K562 (cell line): ENCODE measurements around the gene PTH1R. TPM values are rescaled to one million over a fixed set of nuclear protein-coding genes. Genes with fewer than 3 reads are reported as not detected.

ENCODE experiments used
- ATAC-seq: fragments of 200-7000 bp; cut with Tn5 transposase; 3 replicates; pipeline ENCODE4 v1.9.1; 2020; ENCODE audit warnings: moderate library complexity
- BruUV-seq: library from RNA; stranded (reverse); fragments of 400-500 nt; replicated peaks from 2 replicates; lab custom pipeline; 2021; lab: Mats Ljungman, UMichigan
- CTCF ChIA-PET: fragments of 300-600 bp; formaldehyde crosslinking; extraction: SDS; loops from one replicate; lab custom pipeline; 2021; ENCODE audit warnings: low intra/inter-chr PET ratio; lab: Yijun Ruan, JAX
- POLR2A ChIA-PET: fragments of 300-600, 350-650 bp; sonication (Branson Sonifier 250); formaldehyde crosslinking; extraction: SDS; loops from one replicate; lab custom pipeline; 2021; ENCODE audit warnings: antibody characterized with exemption, inconsistent platforms; lab: Yijun Ruan, JAX
- DNase-seq, 4 experiments: peaks; one replicate each; pipeline versions ENCODE4 v3.0.0 to v3.0.0-alpha.2; 2011 to 2018; ENCODE audit warnings: low spot score in 3 of 4, mixed read lengths in 3 of 4; ENCODE audit errors: extremely low read depth in 1 of 4
- FAIRE-seq: peaks from 2 replicates; lab custom pipeline; 2011; peaks lifted over from hg19 to GRCh38; lab: Jason Lieb, UNC
- H2AFZ ChIP-seq: 2 replicates; pipeline ENCODE4 v1.6.0; 2011; ENCODE audit warnings: low read depth, low read length, control low read depth, inconsistent platforms
- H3K27ac ChIP-seq: fragments of 200-600 bp; 3 replicates; pipeline ENCODE4 v1.8.0; 2011; ENCODE audit warnings: low read depth, mild to moderate bottlenecking, control low read depth, inconsistent platforms, low read length, moderate library complexity, mixed read lengths; ENCODE audit errors: extremely low read depth
- H3K27me3 ChIP-seq, 2 experiments: fragments of 300-600 bp in 1 of 2; 2 replicates in 1 of 2; 3 replicates in 1 of 2; pipeline versions ENCODE4 v1.6.0 to v1.8.0; 2011; ENCODE audit warnings: inconsistent platforms in 2 of 2, low read length in 2 of 2, mild to moderate bottlenecking in 1 of 2, mixed read lengths in 1 of 2, moderate library complexity in 1 of 2; ENCODE audit not compliant: control insufficient read depth in 2 of 2, insufficient read depth in 2 of 2
- H3K36me3 ChIP-seq: fragments of 300-600 bp; 3 replicates; pipeline ENCODE4 v1.8.0; 2011; ENCODE audit warnings: mild to moderate bottlenecking, low read length, inconsistent platforms; ENCODE audit not compliant: control insufficient read depth, insufficient read depth
- H3K4me1 ChIP-seq, 2 experiments: fragments of 200-600 bp in 1 of 2; replicated peaks in 1 of 2; 2 replicates in 1 of 2; 3 replicates in 1 of 2; pipeline versions ENCODE4 v1.5.1 to v1.8.0; 2011; ENCODE audit warnings: inconsistent platforms in 2 of 2, low read length in 2 of 2, mild to moderate bottlenecking in 1 of 2, mixed read lengths in 1 of 2, moderate library complexity in 1 of 2; ENCODE audit not compliant: control insufficient read depth in 2 of 2, insufficient read depth in 2 of 2
- H3K4me2 ChIP-seq: 2 replicates; pipeline ENCODE4 v1.6.1; 2011; ENCODE audit warnings: low read length, control low read depth, inconsistent platforms, mixed read lengths; ENCODE audit not compliant: insufficient read depth
- H3K4me3 ChIP-seq: fragments of 200-600 bp; sonication (generic), shearing (Covaris generic); 2 replicates; pipeline ENCODE4 v1.5.1; 2016; ENCODE audit warnings: control low read depth, inconsistent platforms
- H3K79me2 ChIP-seq: fragments of 200-600 bp; 3 replicates; pipeline ENCODE4 v1.8.0; 2011; ENCODE audit warnings: low read length, inconsistent platforms; ENCODE audit not compliant: control insufficient read depth, insufficient read depth
- H3K9ac ChIP-seq, 2 experiments: 2 replicates each; pipeline versions ENCODE4 v1.6.0 to v1.6.1; 2011; ENCODE audit warnings: low read depth in 2 of 2, low read length in 2 of 2, control low read depth in 1 of 2, inconsistent platforms in 1 of 2, mild to moderate bottlenecking in 1 of 2, mixed read lengths in 1 of 2; ENCODE audit not compliant: insufficient read depth in 1 of 2
- H3K9me1 ChIP-seq: one replicate; pipeline ENCODE4 v1.6.0; 2011; ENCODE audit warnings: inconsistent platforms, mild to moderate bottlenecking, low read length, moderate library complexity; ENCODE audit not compliant: control insufficient read depth, insufficient read depth
- H3K9me3 ChIP-seq: replicated peaks from 2 replicates; pipeline ENCODE4 v1.5.1; 2011; ENCODE audit warnings: low read depth, low read length, inconsistent platforms; ENCODE audit not compliant: control insufficient read depth, insufficient read depth
- H4K20me1 ChIP-seq: replicated peaks from 2 replicates; pipeline ENCODE4 v1.6.1; 2011; ENCODE audit warnings: low read length, inconsistent platforms, mixed read lengths; ENCODE audit not compliant: control insufficient read depth, insufficient read depth
- MGA ChIP-seq: fragments of 450-650 bp; IDR thresholded peaks from 2 replicates; pipeline ENCODE4 v1.6.1; 2016; ENCODE audit warnings: mild to moderate bottlenecking, moderate library complexity
- NFIC ChIP-seq: fragments of 450-650 bp; IDR thresholded peaks from 2 replicates; pipeline ENCODE4 v1.6.1; 2017; ENCODE audit warnings: mild to moderate bottlenecking, inconsistent platforms
- POU5F1 ChIP-seq: fragments of 150-350 bp; IDR thresholded peaks from 2 replicates; pipeline ENCODE4 v1.6.1; 2014; ENCODE audit warnings: borderline replicate concordance, low read length, low read depth, mild to moderate bottlenecking; ENCODE audit not compliant: partially characterized antibody
- RUNX1 ChIP-seq: sonication (generic); IDR thresholded peaks from 2 replicates; pipeline ENCODE4 v1.6.1; 2016; ENCODE audit warnings: antibody characterized with exemption, low read depth
- ZSCAN32 ChIP-seq: fragments of 450-650 bp; formaldehyde crosslinking; IDR thresholded peaks from 2 replicates; pipeline ENCODE4 v1.4.0; 2020; ENCODE audit warnings: mild to moderate bottlenecking, moderate library complexity
- WGBS: fragments of 100-300 bp; shearing (Covaris generic); methylation state at CpG from one replicate; pipeline ENCODE4 v1.1.6; 2016; ENCODE audit warnings: low coverage, mixed read lengths; ENCODE audit not compliant: insufficient coverage; ENCODE audit errors: missing lambda C conversion rate; 5-methylcytosine and 5-hydroxymethylcytosine counted together
- in situ Hi-C: fragments of 300-500 bp; cut with MboI; formaldehyde crosslinking; loops from 4 replicates; pipeline ENCODE4 v1.15.0; 2018; ENCODE audit warnings: inconsistent platforms, mixed read lengths
- intact Hi-C: fragments of 100-400 bp; cut with micrococcal nuclease; formaldehyde crosslinking; loops from 2 replicates; pipeline ENCODE4 v1.14.2; 2022
- polyA plus RNA-seq, 8 experiments: library from polyadenylated mRNA; depleted of rRNA in 4 of 8; stranded (reverse) in 5 of 8; unstranded in 3 of 8; fragments of >200 nt; fragmentation: Nextera tagmentation in 2 of 8; fragmentation: Illumina TruSeq in 1 of 8; extraction: Ambion mirVana in 2 of 8; extraction: Trizol in 1 of 8; gene quantifications; 2 replicates each; pipeline versions ENCODE4 v1.2.1 to v1.2.3, GENCODE V29; 2011 to 2014; ENCODE audit warnings: inconsistent platforms in 1 of 8, missing spikeins in 1 of 8
- total RNA-seq, 7 experiments: library from RNA; depleted of rRNA in 6 of 7; stranded (reverse); fragments of >200 nt in 6 of 7; fragmentation: Illumina TruSeq in 2 of 7; extraction: Trizol in 2 of 7; gene quantifications; 2 replicates each; pipeline versions ENCODE4 v1.2.1 to v1.2.3, GENCODE V29; 2011 to 2021; ENCODE audit warnings: low replicate concordance in 1 of 7

Gene PTH1R
- total and polyA plus RNA-seq, 9 of the 15 experiments (the other 6 are each of a cell fraction or from before 2014, with no cell fraction given), result not detected

DNA sequence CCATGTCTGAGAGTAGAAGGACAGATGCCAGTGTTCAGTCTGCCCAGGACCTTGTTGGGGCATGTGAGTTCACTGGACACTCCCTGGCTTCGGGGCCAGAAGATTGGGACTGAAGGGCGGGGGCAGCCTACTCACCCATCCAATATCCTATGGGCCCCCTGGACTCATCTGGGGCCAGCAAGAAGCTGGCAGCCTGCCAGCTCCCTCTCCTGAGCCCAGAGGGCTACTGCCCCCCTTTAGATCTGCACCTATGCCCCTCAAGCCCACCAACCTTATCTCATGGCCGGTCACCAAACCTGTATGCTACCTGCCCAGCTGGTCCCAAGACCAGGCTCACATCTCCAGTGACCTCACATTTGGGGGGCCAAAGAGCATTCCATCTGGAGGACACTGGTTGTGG lies 8.1 kb downstream of the PTH1R start:
- peaks cover 42 to 80% of the 10 kb centered on the region in 2 experiments for H3K27me3 ChIP-seq
- no TSS peak for BruUV-seq
- POLR2A ChIA-PET, result interaction anchor here (0.5 to 0.6 kb wide), 2 partner anchors 73 to 109 kb away, joined by 3 to 4 read pairs; no protein-coding TSS in a partner anchor
- no peak overlapping the region for H3K9ac ChIP-seq
- CTCF ChIA-PET, result no interaction called here
- no peak for ATAC-seq
- 5% methylated on average over 3 of the region's 3 CpGs for WGBS
- H3K4me1 ChIP-seq, result peaks cover 0 to 37% of the 10 kb centered on the region in 2 experiments; a peak in 4 of 5 replicates
- no peak for FAIRE-seq
- H3K27ac ChIP-seq, result no peak overlapping the region
- peaks cover 14% of the 10 kb centered on the region; the same call in 1 of the 2 replicates for H4K20me1 ChIP-seq
- H3K4me3 ChIP-seq, result no peak overlapping the region
- DNase-seq, result no peak
- H3K79me2 ChIP-seq, result no peaks in the 10 kb centered on the region
- no peaks in the 10 kb centered on the region for H3K9me3 ChIP-seq
- in situ Hi-C loops (no loop called here), intact Hi-C loops (no loop called here)
- no peaks in the 10 kb centered on the region for H3K9me1 ChIP-seq
- no peak overlapping the region for H2AFZ ChIP-seq
- no peak overlapping the region for H3K4me2 ChIP-seq
- H3K36me3 ChIP-seq, result no peaks in the 10 kb centered on the region
- TF ChIP-seq RUNX1 (no peak), POU5F1 (no peak), NFIC (peak; percentile 95), ZSCAN32 (no peak), MGA (no peak)
